Natural killer cell (primary cell): ENCODE results near the gene HMX3. TPM values are rescaled to one million over a fixed set of nuclear protein-coding genes. Genes with fewer than 3 reads are reported as not detected.

Experiments
- ATAC-seq, 3 donors: fragments of 150-1000 bp in 2 of 3; fragments of 200-7000 bp in 1 of 3; cut with Tn5 transposase; 1 replicate in 1 of 3; 2 replicates in 2 of 3; pipeline ENCODE4 v1.10.0; 2021; ENCODE audit warnings: mild to moderate bottlenecking in 2 of 3, moderate library complexity in 2 of 3
- DNase-seq, 2 donors: peaks; one replicate each; pipeline versions ENCODE4 v3.0.0 to v3.0.0-alpha.2; 2013 to 2021; ENCODE audit warnings: mixed read lengths in 1 of 2
- H3K27ac ChIP-seq: one replicate; pipeline ENCODE4 v1.5.1; 2013; ENCODE audit warnings: mild to moderate bottlenecking, low read length
- H3K27me3 ChIP-seq: one replicate; pipeline ENCODE4 v1.6.1; 2013; ENCODE audit warnings: low read length; ENCODE audit not compliant: control insufficient read depth, insufficient read depth
- H3K36me3 ChIP-seq: one replicate; pipeline ENCODE4 v1.6.1; 2013; ENCODE audit warnings: low read length; ENCODE audit not compliant: control insufficient read depth, insufficient read depth
- H3K4me1 ChIP-seq: one replicate; pipeline ENCODE4 v1.6.1; 2013; ENCODE audit warnings: low read length; ENCODE audit not compliant: control insufficient read depth, insufficient read depth
- H3K4me3 ChIP-seq: one replicate; pipeline ENCODE4 v1.5.1; 2013; ENCODE audit warnings: low read length
- H3K9me3 ChIP-seq: one replicate; pipeline ENCODE4 v1.6.1; 2013; ENCODE audit warnings: low read length; ENCODE audit not compliant: control insufficient read depth, insufficient read depth
- H3K27ac Mint-ChIP-seq, 2 donors: one replicate each; pipeline ENCODE4 v1.8.0; 2022; ENCODE audit warnings: mild to moderate bottlenecking in 2 of 2, mixed read lengths in 2 of 2, moderate library complexity in 1 of 2
- H3K27me3 Mint-ChIP-seq, 2 donors: one replicate each; pipeline ENCODE4 v1.8.0; 2022; ENCODE audit warnings: low read depth in 2 of 2, mixed read lengths in 2 of 2
- H3K36me3 Mint-ChIP-seq: one replicate; pipeline ENCODE4 v1.8.0; 2022; ENCODE audit warnings: mixed read lengths
- H3K4me1 Mint-ChIP-seq, 2 donors: one replicate each; pipeline ENCODE4 v1.8.0; 2022; ENCODE audit warnings: mixed read lengths in 2 of 2
- H3K4me3 Mint-ChIP-seq: one replicate; pipeline ENCODE4 v1.8.0; 2022; ENCODE audit warnings: mild to moderate bottlenecking, moderate library complexity, mixed read lengths
- H3K9me3 Mint-ChIP-seq, 2 donors: one replicate each; pipeline ENCODE4 v1.8.0; 2022; ENCODE audit warnings: mixed read lengths in 2 of 2
- WGBS: methylation state at CpG from one replicate; pipeline ENCODE4 v1.1.7; 2013; ENCODE audit warnings: missing lambda C conversion rate; ENCODE audit not compliant: insufficient coverage; 5-methylcytosine and 5-hydroxymethylcytosine counted together
- intact Hi-C: fragments of 100-400 bp; cut with micrococcal nuclease; formaldehyde crosslinking; loops from one replicate; pipeline ENCODE4 v1.14.2; 2022
- total RNA-seq, 4 donors: library from RNA; stranded (reverse); fragments of 120-200 nt in 1 of 4; gene quantifications; one replicate each; pipeline versions ENCODE4 v1.2.3 to v1.2.4, GENCODE V29; 2013 to 2022
- TF ChIP-seq, protein P1 (sequence below): fragments of 200-600 bp; IDR thresholded peaks from one replicate; pipeline ENCODE4 v1.8.0; 2022; ENCODE audit warnings: antibody characterized with exemption

The HMX3 gene
- total RNA-seq, 3 donors from 2014 or later (not counting 1 experiment from before 2014, with no cell fraction given): 0.33 TPM; not detected in 2

DNA sequence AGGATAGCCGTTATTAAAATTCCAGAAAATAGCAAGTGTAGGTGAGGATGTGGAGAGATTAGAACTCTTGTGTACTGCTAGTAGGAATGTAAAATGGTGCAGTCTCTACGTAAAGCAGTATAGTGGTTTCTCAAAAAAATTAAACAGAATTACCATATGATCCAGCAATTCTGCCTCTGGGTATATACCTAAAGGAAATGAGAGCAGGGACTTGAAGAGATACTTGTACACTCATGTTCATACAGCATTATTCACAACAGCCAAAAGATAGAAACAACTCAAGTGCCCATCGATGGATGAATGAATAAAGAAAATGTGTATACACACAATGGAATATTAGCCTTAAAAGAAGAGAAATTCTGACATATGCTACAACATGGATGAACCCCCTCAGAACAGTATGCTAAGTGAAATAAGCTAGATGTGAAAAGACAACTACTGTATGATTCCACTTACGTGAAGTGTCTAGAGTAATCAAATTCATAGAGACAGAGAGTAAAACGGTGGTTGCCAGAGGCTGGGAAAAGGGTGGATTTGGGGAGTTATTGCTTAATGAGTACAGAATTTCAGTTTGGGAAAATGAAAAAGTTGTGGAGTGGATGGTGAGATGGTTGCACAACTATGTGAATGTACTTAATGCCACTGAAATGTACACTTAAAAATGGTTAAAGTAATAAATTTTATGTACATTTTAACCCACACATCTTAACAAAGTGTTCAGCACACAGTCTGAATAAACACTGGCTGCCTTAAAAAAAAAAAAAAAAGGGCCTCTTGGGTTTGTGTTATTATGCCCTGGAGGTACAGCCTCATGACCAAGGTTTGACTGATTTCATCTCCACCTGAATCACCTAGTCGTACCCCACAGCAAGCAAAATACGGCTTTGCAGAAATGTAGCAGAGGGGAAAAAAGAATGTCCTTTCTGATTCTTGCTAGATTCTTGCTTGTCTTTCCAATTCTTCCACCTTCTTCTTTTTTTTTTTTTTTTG, 44.6 kb downstream of the HMX3 start:
- Mint-ChIP-seq H3K27ac (no peak overlapping the region), H3K36me3 (peaks cover 30% of the 10 kb centered on the region), H3K27me3 (no peaks in the 10 kb centered on the region), H3K4me1 (peaks cover 5 to 15% of the 10 kb centered on the region in 2 donors), H3K4me3 (no peak overlapping the region), H3K9me3 (peaks cover 7 to 8% of the 10 kb centered on the region in 2 donors)
- Histone ChIP-seq H3K27ac (no peak overlapping the region), H3K4me3 (no peak overlapping the region), H3K36me3 (peaks cover 8% of the 10 kb centered on the region), H3K27me3 (no peaks in the 10 kb centered on the region), H3K4me1 (no peaks in the 10 kb centered on the region), H3K9me3 (peaks cover 3% of the 10 kb centered on the region)
- intact Hi-C loops: no loop called here
- ATAC-seq (no peak), DNase-seq (no peak)
- TF ChIP-seq, protein P1, sequence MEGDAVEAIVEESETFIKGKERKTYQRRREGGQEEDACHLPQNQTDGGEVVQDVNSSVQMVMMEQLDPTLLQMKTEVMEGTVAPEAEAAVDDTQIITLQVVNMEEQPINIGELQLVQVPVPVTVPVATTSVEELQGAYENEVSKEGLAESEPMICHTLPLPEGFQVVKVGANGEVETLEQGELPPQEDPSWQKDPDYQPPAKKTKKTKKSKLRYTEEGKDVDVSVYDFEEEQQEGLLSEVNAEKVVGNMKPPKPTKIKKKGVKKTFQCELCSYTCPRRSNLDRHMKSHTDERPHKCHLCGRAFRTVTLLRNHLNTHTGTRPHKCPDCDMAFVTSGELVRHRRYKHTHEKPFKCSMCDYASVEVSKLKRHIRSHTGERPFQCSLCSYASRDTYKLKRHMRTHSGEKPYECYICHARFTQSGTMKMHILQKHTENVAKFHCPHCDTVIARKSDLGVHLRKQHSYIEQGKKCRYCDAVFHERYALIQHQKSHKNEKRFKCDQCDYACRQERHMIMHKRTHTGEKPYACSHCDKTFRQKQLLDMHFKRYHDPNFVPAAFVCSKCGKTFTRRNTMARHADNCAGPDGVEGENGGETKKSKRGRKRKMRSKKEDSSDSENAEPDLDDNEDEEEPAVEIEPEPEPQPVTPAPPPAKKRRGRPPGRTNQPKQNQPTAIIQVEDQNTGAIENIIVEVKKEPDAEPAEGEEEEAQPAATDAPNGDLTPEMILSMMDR: no peak
- WGBS: 97% methylated on average over 3 of the region's 7 CpGs

DNA sequence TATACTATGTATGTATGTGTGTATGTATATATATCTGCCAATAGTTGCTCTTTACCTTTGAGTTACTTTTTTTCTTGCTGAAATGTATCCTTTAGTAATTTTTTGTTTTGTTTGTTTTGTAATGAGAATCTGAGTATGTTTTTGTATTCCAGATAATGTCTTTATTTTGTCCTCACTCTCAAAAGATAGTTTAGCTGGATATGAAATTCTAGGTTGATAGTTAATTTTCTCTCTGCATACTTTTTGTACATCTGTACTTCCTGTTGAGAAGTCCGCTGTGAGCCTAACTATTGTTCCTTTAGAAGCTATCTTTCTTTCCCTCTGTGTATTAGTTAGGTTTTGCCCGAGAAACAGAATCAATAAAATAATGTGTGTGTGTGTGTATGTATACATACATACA, 48.0 kb downstream of the HMX3 start:
- Mint-ChIP-seq H3K4me3 (no peak overlapping the region), H3K36me3 (peaks cover 30% of the 10 kb centered on the region), H3K27me3 (no peaks in the 10 kb centered on the region), H3K4me1 (peaks cover 12 to 13% of the 10 kb centered on the region in 2 donors), H3K27ac (no peak overlapping the region), H3K9me3 (peaks cover 7 to 8% of the 10 kb centered on the region in 2 donors)
- Histone ChIP-seq H3K36me3 (no peaks in the 10 kb centered on the region), H3K27ac (no peak overlapping the region), H3K27me3 (no peaks in the 10 kb centered on the region), H3K4me1 (no peaks in the 10 kb centered on the region), H3K9me3 (peaks cover 3% of the 10 kb centered on the region), H3K4me3 (no peak overlapping the region)
- ATAC-seq (no peak), DNase-seq (no peak)
- TF ChIP-seq, protein P1: no peak
- intact Hi-C loops: no loop called here
- no CpG with 5 or more reads among the region's 2 CpGs for WGBS

DNA sequence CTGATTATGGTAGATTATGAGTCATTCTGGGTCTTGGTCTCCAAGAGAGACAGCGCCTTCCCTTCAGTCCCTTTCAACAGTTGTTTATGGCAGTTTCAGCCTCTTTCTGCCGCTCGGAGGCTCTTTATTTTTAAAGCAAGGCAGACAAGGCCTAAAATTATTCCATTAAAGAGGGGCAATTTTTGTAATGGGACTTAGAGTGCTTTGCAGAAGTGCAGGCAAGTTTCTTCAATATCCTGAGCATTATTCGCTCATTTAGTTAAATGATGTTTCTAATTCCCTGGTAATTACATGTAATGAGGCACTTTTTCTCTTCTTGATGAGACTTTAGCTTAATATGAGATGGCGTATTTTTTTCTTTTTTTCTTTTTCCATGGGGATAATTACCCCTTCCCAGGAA, 52.0 kb downstream of the HMX3 start:
- peaks cover 3% of the 10 kb centered on the region for H3K9me3 ChIP-seq
- no peaks in the 10 kb centered on the region for H3K27me3 ChIP-seq
- no peak overlapping the region for H3K27ac ChIP-seq
- Mint-ChIP-seq H3K27ac (no peak overlapping the region), H3K9me3 (peaks cover 7 to 8% of the 10 kb centered on the region in 2 donors), H3K27me3 (no peaks in the 10 kb centered on the region), H3K4me3 (no peak overlapping the region), H3K36me3 (peaks cover 30% of the 10 kb centered on the region), H3K4me1 (peaks cover 13 to 15% of the 10 kb centered on the region in 2 donors)
- ATAC-seq (no peak), DNase-seq (no peak)
- TF ChIP-seq, protein P1: no peak
- no peaks in the 10 kb centered on the region for H3K4me1 ChIP-seq
- intact Hi-C loops: no loop called here
- H3K36me3 ChIP-seq: peaks cover 3% of the 10 kb centered on the region
- no peak overlapping the region for H3K4me3 ChIP-seq
- 99% methylated on average over 5 of the region's 5 CpGs for WGBS

Other genes with a start within 250 kb of the HMX3 start
- not detected for gene FAM24A, start 225.4 kb upstream of the HMX3 start, total RNA-seq
- gene C10orf88, start 181.7 kb upstream of the HMX3 start, total RNA-seq: 1 to 10 TPM; 6.1 to 8.5 (median 7.2) TPM
- gene PSTK, start 155.6 kb upstream of the HMX3 start, total RNA-seq: 10 to 100 TPM; 10.6 to 13.8 (median 13.7) TPM
- 10 to 100 TPM; 40.3 to 65.0 (median 51.8) TPM for gene IKZF5, start 127.2 kb upstream of the HMX3 start, total RNA-seq
- 10 to 100 TPM; 20.8 to 27.3 (median 22.4) TPM for gene ACADSB, start 127.0 kb upstream of the HMX3 start, total RNA-seq
- gene HMX2, start 12.2 kb downstream of the HMX3 start, total RNA-seq: not detected
- 100 to 1,000 TPM; 122 to 145 (median 125) TPM for gene BUB3, start 18.4 kb downstream of the HMX3 start, total RNA-seq